K562 (cell line): ENCODE measurements around the gene GCGR. TPM values are rescaled to one million over a fixed set of nuclear protein-coding genes. Genes with fewer than 3 reads are reported as not detected.
A peak's percentile ranks its signal among the peaks of the same experiment; 100 is the strongest.

Experiments used
- ATAC-seq: fragments of 200-7000 bp; cut with Tn5 transposase; 3 replicates; pipeline ENCODE4 v1.9.1; 2020; ENCODE audit warnings: moderate library complexity
- BruUV-seq: library from RNA; stranded (reverse); fragments of 400-500 nt; replicated peaks from 2 replicates; lab custom pipeline; 2021; lab: Mats Ljungman, UMichigan
- CTCF ChIA-PET: fragments of 300-600 bp; formaldehyde crosslinking; extraction: SDS; loops from one replicate; lab custom pipeline; 2021; ENCODE audit warnings: low intra/inter-chr PET ratio; lab: Yijun Ruan, JAX
- POLR2A ChIA-PET: fragments of 300-600, 350-650 bp; sonication (Branson Sonifier 250); formaldehyde crosslinking; extraction: SDS; loops from one replicate; lab custom pipeline; 2021; ENCODE audit warnings: antibody characterized with exemption, inconsistent platforms; lab: Yijun Ruan, JAX
- DNase-seq, 4 experiments: peaks; one replicate each; pipeline versions ENCODE4 v3.0.0 to v3.0.0-alpha.2; 2011 to 2018; ENCODE audit warnings: low spot score in 3 of 4, mixed read lengths in 3 of 4; ENCODE audit errors: extremely low read depth in 1 of 4
- FAIRE-seq: peaks from 2 replicates; lab custom pipeline; 2011; peaks lifted over from hg19 to GRCh38; lab: Jason Lieb, UNC
- H2AFZ ChIP-seq: 2 replicates; pipeline ENCODE4 v1.6.0; 2011; ENCODE audit warnings: low read depth, low read length, control low read depth, inconsistent platforms
- H3K27ac ChIP-seq: fragments of 200-600 bp; 3 replicates; pipeline ENCODE4 v1.8.0; 2011; ENCODE audit warnings: low read depth, mild to moderate bottlenecking, control low read depth, inconsistent platforms, low read length, moderate library complexity, mixed read lengths; ENCODE audit errors: extremely low read depth
- H3K27me3 ChIP-seq, 2 experiments: fragments of 300-600 bp in 1 of 2; 2 replicates in 1 of 2; 3 replicates in 1 of 2; pipeline versions ENCODE4 v1.6.0 to v1.8.0; 2011; ENCODE audit warnings: inconsistent platforms in 2 of 2, low read length in 2 of 2, mild to moderate bottlenecking in 1 of 2, mixed read lengths in 1 of 2, moderate library complexity in 1 of 2; ENCODE audit not compliant: control insufficient read depth in 2 of 2, insufficient read depth in 2 of 2
- H3K36me3 ChIP-seq: fragments of 300-600 bp; 3 replicates; pipeline ENCODE4 v1.8.0; 2011; ENCODE audit warnings: mild to moderate bottlenecking, low read length, inconsistent platforms; ENCODE audit not compliant: control insufficient read depth, insufficient read depth
- H3K4me1 ChIP-seq, 2 experiments: fragments of 200-600 bp in 1 of 2; replicated peaks in 1 of 2; 2 replicates in 1 of 2; 3 replicates in 1 of 2; pipeline versions ENCODE4 v1.5.1 to v1.8.0; 2011; ENCODE audit warnings: inconsistent platforms in 2 of 2, low read length in 2 of 2, mild to moderate bottlenecking in 1 of 2, mixed read lengths in 1 of 2, moderate library complexity in 1 of 2; ENCODE audit not compliant: control insufficient read depth in 2 of 2, insufficient read depth in 2 of 2
- H3K4me2 ChIP-seq: 2 replicates; pipeline ENCODE4 v1.6.1; 2011; ENCODE audit warnings: low read length, control low read depth, inconsistent platforms, mixed read lengths; ENCODE audit not compliant: insufficient read depth
- H3K4me3 ChIP-seq: fragments of 200-600 bp; sonication (generic), shearing (Covaris generic); 2 replicates; pipeline ENCODE4 v1.5.1; 2016; ENCODE audit warnings: control low read depth, inconsistent platforms
- H3K79me2 ChIP-seq: fragments of 200-600 bp; 3 replicates; pipeline ENCODE4 v1.8.0; 2011; ENCODE audit warnings: low read length, inconsistent platforms; ENCODE audit not compliant: control insufficient read depth, insufficient read depth
- H3K9ac ChIP-seq, 2 experiments: 2 replicates each; pipeline versions ENCODE4 v1.6.0 to v1.6.1; 2011; ENCODE audit warnings: low read depth in 2 of 2, low read length in 2 of 2, control low read depth in 1 of 2, inconsistent platforms in 1 of 2, mild to moderate bottlenecking in 1 of 2, mixed read lengths in 1 of 2; ENCODE audit not compliant: insufficient read depth in 1 of 2
- H3K9me1 ChIP-seq: one replicate; pipeline ENCODE4 v1.6.0; 2011; ENCODE audit warnings: inconsistent platforms, mild to moderate bottlenecking, low read length, moderate library complexity; ENCODE audit not compliant: control insufficient read depth, insufficient read depth
- H3K9me3 ChIP-seq: replicated peaks from 2 replicates; pipeline ENCODE4 v1.5.1; 2011; ENCODE audit warnings: low read depth, low read length, inconsistent platforms; ENCODE audit not compliant: control insufficient read depth, insufficient read depth
- H4K20me1 ChIP-seq: replicated peaks from 2 replicates; pipeline ENCODE4 v1.6.1; 2011; ENCODE audit warnings: low read length, inconsistent platforms, mixed read lengths; ENCODE audit not compliant: control insufficient read depth, insufficient read depth
- BACH1 ChIP-seq: fragments of 200-800 bp; sonication (Bioruptor generic); IDR thresholded peaks from 2 replicates; pipeline ENCODE4 v1.6.1; 2016; ENCODE audit warnings: missing genetic modification characterization, missing compliant biosample characterization
- KDM4B ChIP-seq, 2 experiments: fragments of 450-650 bp in 1 of 2; sonication (generic) in 1 of 2; IDR thresholded peaks; 2 replicates each; pipeline ENCODE4 v1.6.1; 2016 to 2017; ENCODE audit warnings: borderline replicate concordance in 2 of 2, antibody characterized with exemption in 1 of 2, low read depth in 1 of 2, mild to moderate bottlenecking in 1 of 2
- RAD21 ChIP-seq, 2 experiments: fragments of 250-450 bp in 1 of 2; fragments of 450-650 bp in 1 of 2; sonication (Bioruptor Pico) in 1 of 2; formaldehyde crosslinking in 1 of 2; IDR thresholded peaks in 1 of 2; conservative IDR thresholded peaks in 1 of 2; 2 replicates each; pipeline versions ENCODE4 v1.4.0 to v1.8.0; 2020 to 2022; ENCODE audit warnings: mild to moderate bottlenecking in 2 of 2, moderate library complexity in 1 of 2
- REST ChIP-seq, 2 experiments: fragments of 450-650 bp; formaldehyde crosslinking in 1 of 2; IDR thresholded peaks; 2 replicates each; pipeline versions ENCODE4 v1.4.0 to v1.6.1; 2014 to 2020; ENCODE audit warnings: mild to moderate bottlenecking in 2 of 2, borderline replicate concordance in 1 of 2, low read depth in 1 of 2
- WGBS: fragments of 100-300 bp; shearing (Covaris generic); methylation state at CpG from one replicate; pipeline ENCODE4 v1.1.6; 2016; ENCODE audit warnings: low coverage, mixed read lengths; ENCODE audit not compliant: insufficient coverage; ENCODE audit errors: missing lambda C conversion rate; 5-methylcytosine and 5-hydroxymethylcytosine counted together
- in situ Hi-C: fragments of 300-500 bp; cut with MboI; formaldehyde crosslinking; loops from 4 replicates; pipeline ENCODE4 v1.15.0; 2018; ENCODE audit warnings: inconsistent platforms, mixed read lengths
- intact Hi-C: fragments of 100-400 bp; cut with micrococcal nuclease; formaldehyde crosslinking; loops from 2 replicates; pipeline ENCODE4 v1.14.2; 2022
- polyA plus RNA-seq, 8 experiments: library from polyadenylated mRNA; depleted of rRNA in 4 of 8; stranded (reverse) in 5 of 8; unstranded in 3 of 8; fragments of >200 nt; fragmentation: Nextera tagmentation in 2 of 8; fragmentation: Illumina TruSeq in 1 of 8; extraction: Ambion mirVana in 2 of 8; extraction: Trizol in 1 of 8; gene quantifications; 2 replicates each; pipeline versions ENCODE4 v1.2.1 to v1.2.3, GENCODE V29; 2011 to 2014; ENCODE audit warnings: inconsistent platforms in 1 of 8, missing spikeins in 1 of 8
- total RNA-seq, 7 experiments: library from RNA; depleted of rRNA in 6 of 7; stranded (reverse); fragments of >200 nt in 6 of 7; fragmentation: Illumina TruSeq in 2 of 7; extraction: Trizol in 2 of 7; gene quantifications; 2 replicates each; pipeline versions ENCODE4 v1.2.1 to v1.2.3, GENCODE V29; 2011 to 2021; ENCODE audit warnings: low replicate concordance in 1 of 7
- TF ChIP-seq, protein P1 (sequence below): fragments of 450-650 bp; IDR thresholded peaks from 2 replicates; pipeline ENCODE4 v1.6.1; 2018; ENCODE audit not compliant: partially characterized antibody

The GCGR gene
- total and polyA plus RNA-seq, 9 of the 15 experiments (the other 6 are each of a cell fraction or from before 2014, with no cell fraction given) = not detected

DNA sequence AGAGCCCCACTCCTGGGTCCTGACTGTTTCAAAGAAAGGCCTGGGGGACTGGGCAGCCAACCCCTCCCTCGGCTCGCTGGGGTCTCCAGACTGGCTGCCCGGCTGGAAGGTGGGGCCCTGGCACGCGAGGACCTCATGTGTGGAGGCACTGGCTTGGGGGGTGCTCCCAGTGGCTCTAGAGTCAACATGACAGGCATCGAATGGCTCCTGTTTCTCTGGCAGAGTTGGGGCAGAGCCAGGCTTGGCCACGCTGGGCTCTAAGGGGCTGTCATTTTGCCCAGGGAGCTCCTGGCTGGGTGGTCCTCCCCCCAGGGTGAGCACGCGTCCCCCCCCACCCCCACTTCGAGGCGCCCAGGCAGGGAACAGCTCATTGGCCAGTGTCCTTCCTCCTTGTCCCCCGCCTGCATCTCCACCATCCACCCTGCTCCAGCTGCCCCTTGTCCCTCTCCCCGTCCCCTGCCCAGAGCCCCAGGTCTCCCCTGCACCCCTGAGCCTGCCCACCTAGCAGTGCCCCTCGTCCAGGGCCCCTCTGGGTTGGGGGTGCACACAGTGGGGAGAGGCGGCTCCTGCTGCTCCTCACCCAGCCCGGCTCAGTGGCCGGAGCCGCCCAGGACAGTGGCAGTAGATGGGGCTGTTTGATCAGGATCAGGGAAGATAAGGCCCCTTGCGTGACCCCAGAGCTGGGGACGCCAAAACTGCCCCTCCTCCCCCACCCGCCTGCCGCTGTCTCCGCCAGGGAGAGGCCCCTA lies 2.7 kb downstream of the GCGR start:
- Histone ChIP-seq H3K4me1 (peaks cover 0 to 82% of the 10 kb centered on the region in 2 experiments; a peak in 3 of 5 replicates), H3K9me3 (no peaks in the 10 kb centered on the region), H2AFZ (no peak overlapping the region), H3K9ac (peak overlapping the region in 1 of 2 experiments; percentile 79; a peak in 2 of 4 replicates), H3K27ac (no peak overlapping the region), H3K9me1 (no peaks in the 10 kb centered on the region), H3K4me3 (no peak overlapping the region), H3K4me2 (no peak overlapping the region), H3K36me3 (no peaks in the 10 kb centered on the region), H4K20me1 (peaks cover 14% of the 10 kb centered on the region), H3K79me2 (no peaks in the 10 kb centered on the region), H3K27me3 (peaks cover 24 to 84% of the 10 kb centered on the region in 2 experiments; a peak in 4 of 5 replicates)
- in situ Hi-C loops (loop anchor here (5.0 kb wide), 1 partner anchor 69 kb away; no protein-coding TSS in a partner anchor), intact Hi-C loops (no loop called here)
- ChIA-PET CTCF (no interaction called here), POLR2A (interaction anchor here (0.6 to 1.1 kb wide), 4 partner anchors 15 to 292 kb away, joined by 3 to 4 read pairs (median 3); partner anchors contain the start of gene P4HB)
- BruUV-seq = no TSS peak
- ATAC-seq (peak; percentile 59), DNase-seq (peak in 2 of 4 experiments; percentile 56 to 61), FAIRE-seq (no peak)
- 2% methylated on average over 16 of the region's 23 CpGs for WGBS
- TF ChIP-seq, protein P1, sequence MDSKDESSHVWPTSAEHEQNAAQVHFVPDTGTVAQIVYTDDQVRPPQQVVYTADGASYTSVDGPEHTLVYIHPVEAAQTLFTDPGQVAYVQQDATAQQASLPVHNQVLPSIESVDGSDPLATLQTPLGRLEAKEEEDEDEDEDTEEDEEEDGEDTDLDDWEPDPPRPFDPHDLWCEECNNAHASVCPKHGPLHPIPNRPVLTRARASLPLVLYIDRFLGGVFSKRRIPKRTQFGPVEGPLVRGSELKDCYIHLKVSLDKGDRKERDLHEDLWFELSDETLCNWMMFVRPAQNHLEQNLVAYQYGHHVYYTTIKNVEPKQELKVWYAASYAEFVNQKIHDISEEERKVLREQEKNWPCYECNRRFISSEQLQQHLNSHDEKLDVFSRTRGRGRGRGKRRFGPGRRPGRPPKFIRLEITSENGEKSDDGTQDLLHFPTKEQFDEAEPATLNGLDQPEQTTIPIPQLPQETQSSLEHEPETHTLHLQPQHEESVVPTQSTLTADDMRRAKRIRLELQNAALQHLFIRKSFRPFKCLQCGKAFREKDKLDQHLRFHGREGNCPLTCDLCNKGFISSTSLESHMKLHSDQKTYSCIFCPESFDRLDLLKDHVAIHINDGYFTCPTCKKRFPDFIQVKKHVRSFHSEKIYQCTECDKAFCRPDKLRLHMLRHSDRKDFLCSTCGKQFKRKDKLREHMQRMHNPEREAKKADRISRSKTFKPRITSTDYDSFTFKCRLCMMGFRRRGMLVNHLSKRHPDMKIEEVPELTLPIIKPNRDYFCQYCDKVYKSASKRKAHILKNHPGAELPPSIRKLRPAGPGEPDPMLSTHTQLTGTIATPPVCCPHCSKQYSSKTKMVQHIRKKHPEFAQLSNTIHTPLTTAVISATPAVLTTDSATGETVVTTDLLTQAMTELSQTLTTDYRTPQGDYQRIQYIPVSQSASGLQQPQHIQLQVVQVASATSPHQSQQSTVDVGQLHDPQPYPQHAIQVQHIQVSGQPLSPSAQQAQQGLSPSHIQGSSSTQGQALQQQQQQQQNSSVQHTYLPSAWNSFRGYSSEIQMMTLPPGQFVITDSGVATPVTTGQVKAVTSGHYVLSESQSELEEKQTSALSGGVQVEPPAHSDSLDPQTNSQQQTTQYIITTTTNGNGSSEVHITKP = no peak
- peak in 1 of 2 experiments; percentile 29; a peak in 1 of 4 replicates for TF ChIP-seq RAD21 (CRISPR knock-in tag; conservative IDR thresholded peaks at IDR 0.05 in 1 of 2, IDR thresholded peaks at IDR 0.05 in 1 of 2)
- TF ChIP-seq REST (IDR thresholded peaks at IDR 0.05; ENCODE audit: borderline replicate concordance) = peak; percentile 23; the same call in 1 of the 2 replicates
- no peak for TF ChIP-seq REST (CRISPR knock-in tag; IDR thresholded peaks at IDR 0.05; ENCODE audit: low read depth)
- no peak for TF ChIP-seq KDM4B (IDR thresholded peaks at IDR 0.05; ENCODE audit: borderline replicate concordance in 2 of 2, low read depth in 1 of 2)
- TF ChIP-seq BACH1 (tag) = no peak
